SH-SY5Y (cell line): ENCODE measurements around the gene PTCD3.

Source experiments
- GATA2 ChIP-seq: IDR thresholded peaks from 2 replicates; pipeline ENCODE4 v1.6.1; 2011; ENCODE audit warnings: mild to moderate bottlenecking, low read depth, low read length
- GATA3 ChIP-seq: IDR thresholded peaks from 2 replicates; pipeline ENCODE4 v1.6.1; 2011; ENCODE audit warnings: low read depth, mild to moderate bottlenecking, low read length, moderate library complexity

DNA sequence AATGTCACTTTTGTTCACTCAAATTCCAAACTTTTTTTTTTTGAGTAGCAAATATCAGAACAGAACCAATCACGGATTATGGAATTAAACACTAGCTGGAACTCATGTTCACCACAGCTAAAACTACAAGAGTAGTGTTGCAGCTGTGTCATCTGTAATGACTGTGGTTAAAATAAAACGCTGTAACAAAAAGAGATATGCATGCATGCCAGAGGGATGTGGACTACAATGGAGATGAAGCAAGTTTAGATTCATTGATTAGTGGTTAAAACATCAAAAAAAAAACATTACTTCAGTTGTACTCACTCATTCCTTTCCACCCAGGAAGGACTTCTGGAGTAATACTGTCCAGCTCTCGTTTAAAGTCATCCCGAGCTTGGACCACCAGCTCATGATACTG lies 52.3 kb downstream of the PTCD3 start:
- no peak for TF ChIP-seq GATA2
- TF ChIP-seq GATA3, result no peak
